SK-N-SH (cell line): ENCODE data around the gene SRSF7. TPM values are rescaled to one million over a fixed set of nuclear protein-coding genes. Genes with fewer than 3 reads are reported as not detected.

Source experiments
- CTCF ChIA-PET: fragments of 300-600, 350-600 bp; formaldehyde crosslinking; extraction: SDS; loops from one replicate; lab custom pipeline; 2021; lab: Yijun Ruan, JAX
- POLR2A ChIA-PET: fragments of 350-600 bp; sonication (Branson Sonifier 250); formaldehyde crosslinking; extraction: SDS; loops from one replicate; lab custom pipeline; 2020; ENCODE audit warnings: antibody characterized with exemption, inconsistent platforms; lab: Yijun Ruan, JAX
- DNase-seq: peaks from one replicate; pipeline ENCODE4 v3.0.0; 2012
- H2AFZ ChIP-seq: fragments of 200-600 bp; sonication (generic); 2 replicates; pipeline ENCODE4 v1.8.1; 2016; ENCODE audit warnings: antibody characterized with exemption, mild to moderate bottlenecking, low read depth
- H3F3A ChIP-seq: fragments of 200-600 bp; sonication (generic); replicated peaks from 2 replicates; pipeline ENCODE3; 2016; ENCODE audit warnings: antibody characterized with exemption, mild to moderate bottlenecking; ENCODE audit not compliant: insufficient read depth
- H3K27ac ChIP-seq, 2 experiments: fragments of 200-500 bp in 1 of 2; fragments of 200-600 bp in 1 of 2; sonication (Bioruptor generic) in 1 of 2; sonication (generic), shearing (Covaris generic) in 1 of 2; 2 replicates each; pipeline versions ENCODE4 v1.5.1 to v1.6.1; 2014 to 2016; ENCODE audit warnings: low read depth in 2 of 2, inconsistent platforms in 1 of 2, low read length in 1 of 2, mild to moderate bottlenecking in 1 of 2, mixed read lengths in 1 of 2
- H3K27me3 ChIP-seq: fragments of 200-600 bp; sonication (generic), shearing (Covaris generic); 2 replicates; pipeline ENCODE4 v1.6.1; 2016; ENCODE audit warnings: mixed run types; ENCODE audit not compliant: insufficient read depth
- H3K36me3 ChIP-seq, 2 experiments: fragments of 200-500 bp in 1 of 2; fragments of 200-600 bp in 1 of 2; sonication (Bioruptor generic) in 1 of 2; sonication (generic) in 1 of 2; replicated peaks in 1 of 2; 2 replicates each; pipeline versions ENCODE3 to v1.5.1; 2014 to 2016; ENCODE audit warnings: low read length in 1 of 2, mild to moderate bottlenecking in 1 of 2; ENCODE audit not compliant: insufficient read depth in 2 of 2, control insufficient read depth in 1 of 2
- H3K4me1 ChIP-seq, 2 experiments: fragments of 200-500 bp in 1 of 2; fragments of 200-600 bp in 1 of 2; sonication (Bioruptor generic) in 1 of 2; sonication (generic), shearing (Covaris generic) in 1 of 2; 2 replicates each; pipeline versions ENCODE4 v1.5.1 to v1.6.1; 2014 to 2016; ENCODE audit warnings: low read depth in 1 of 2, low read length in 1 of 2, mixed run types in 1 of 2; ENCODE audit not compliant: insufficient read depth in 2 of 2, control insufficient read depth in 1 of 2
- H3K4me2 ChIP-seq: fragments of 200-600 bp; sonication (generic), shearing (Covaris generic); 2 replicates; pipeline ENCODE4 v1.6.1; 2017; ENCODE audit warnings: mixed run types
- H3K4me3 ChIP-seq, 2 experiments: fragments of 200-500 bp in 1 of 2; fragments of 200-600 bp in 1 of 2; sonication (Bioruptor generic) in 1 of 2; sonication (generic), shearing (Covaris generic) in 1 of 2; 2 replicates each; pipeline versions ENCODE4 v1.5.1 to v1.8.1; 2014 to 2016; ENCODE audit warnings: low read depth in 2 of 2, inconsistent platforms in 1 of 2, low read length in 1 of 2, mild to moderate bottlenecking in 1 of 2, mixed read lengths in 1 of 2, moderate library complexity in 1 of 2
- H3K79me2 ChIP-seq: fragments of 200-600 bp; sonication (generic); 2 replicates; pipeline ENCODE4 v1.8.1; 2017; ENCODE audit warnings: mild to moderate bottlenecking; ENCODE audit not compliant: insufficient read depth
- H3K9ac ChIP-seq: fragments of 200-600 bp; sonication (generic); 2 replicates; pipeline ENCODE4 v1.6.1; 2017; ENCODE audit warnings: mixed run types
- H3K9me2 ChIP-seq: fragments of 200-600 bp; sonication (generic); 2 replicates; pipeline ENCODE4 v1.6.1; 2017; ENCODE audit warnings: mixed run types
- H3K9me3 ChIP-seq: fragments of 200-600 bp; sonication (generic); 2 replicates; pipeline ENCODE4 v1.6.1; 2017; ENCODE audit warnings: mixed run types, mild to moderate bottlenecking, moderate library complexity
- H4K20me1 ChIP-seq: fragments of 200-600 bp; sonication (generic); 2 replicates; pipeline ENCODE4 v1.6.1; 2017; ENCODE audit warnings: mild to moderate bottlenecking, mixed run types; ENCODE audit not compliant: insufficient read depth
- FOSL2 ChIP-seq: IDR thresholded peaks from 2 replicates; pipeline ENCODE4 v1.4.0; 2012; ENCODE audit warnings: low read depth, mild to moderate bottlenecking, moderate library complexity, borderline replicate concordance
- FOXJ3 ChIP-seq: sonication (generic); formaldehyde crosslinking; IDR thresholded peaks from 2 replicates; pipeline ENCODE4 v1.5.1; 2020; ENCODE audit warnings: mild to moderate bottlenecking, missing genetic modification reagents
- MXI1 ChIP-seq: IDR thresholded peaks from 2 replicates; pipeline ENCODE4 v1.6.1; 2012; ENCODE audit warnings: mild to moderate bottlenecking, low read depth, low read length, improper control_type of control experiment
- RAD21 ChIP-seq: IDR thresholded peaks from 2 replicates; pipeline ENCODE4 v1.6.1; 2012; ENCODE audit warnings: mild to moderate bottlenecking, low read length
- REST ChIP-seq: IDR thresholded peaks from 2 replicates; pipeline ENCODE4 v1.6.1; 2012; ENCODE audit warnings: mild to moderate bottlenecking, low read depth, low read length, moderate library complexity
- USF1 ChIP-seq: IDR thresholded peaks from 2 replicates; pipeline ENCODE4 v1.4.0; 2012; ENCODE audit warnings: low read depth, borderline replicate concordance
- WGBS: methylation state at CpG from one replicate; pipeline ENCODE4 v1.1.6; 2017; ENCODE audit warnings: low lambda C conversion rate; 5-methylcytosine and 5-hydroxymethylcytosine counted together
- polyA plus RNA-seq, 3 experiments: library from polyadenylated mRNA; depleted of rRNA; stranded (reverse); fragments of >200 nt; gene quantifications; 2 replicates each; pipeline ENCODE4 v1.2.3, GENCODE V29; 2012
- TF ChIP-seq, protein P1 (sequence below): fragments of 200-600 bp; sonication (generic); IDR thresholded peaks from 2 replicates; pipeline ENCODE4 v1.6.1; 2017; ENCODE audit warnings: antibody characterized with exemption, mild to moderate bottlenecking, moderate library complexity

Gene SRSF7
- polyA plus RNA-seq, 1 of the 3 experiments (the other 2 are of a cell fraction): 199 TPM

DNA sequence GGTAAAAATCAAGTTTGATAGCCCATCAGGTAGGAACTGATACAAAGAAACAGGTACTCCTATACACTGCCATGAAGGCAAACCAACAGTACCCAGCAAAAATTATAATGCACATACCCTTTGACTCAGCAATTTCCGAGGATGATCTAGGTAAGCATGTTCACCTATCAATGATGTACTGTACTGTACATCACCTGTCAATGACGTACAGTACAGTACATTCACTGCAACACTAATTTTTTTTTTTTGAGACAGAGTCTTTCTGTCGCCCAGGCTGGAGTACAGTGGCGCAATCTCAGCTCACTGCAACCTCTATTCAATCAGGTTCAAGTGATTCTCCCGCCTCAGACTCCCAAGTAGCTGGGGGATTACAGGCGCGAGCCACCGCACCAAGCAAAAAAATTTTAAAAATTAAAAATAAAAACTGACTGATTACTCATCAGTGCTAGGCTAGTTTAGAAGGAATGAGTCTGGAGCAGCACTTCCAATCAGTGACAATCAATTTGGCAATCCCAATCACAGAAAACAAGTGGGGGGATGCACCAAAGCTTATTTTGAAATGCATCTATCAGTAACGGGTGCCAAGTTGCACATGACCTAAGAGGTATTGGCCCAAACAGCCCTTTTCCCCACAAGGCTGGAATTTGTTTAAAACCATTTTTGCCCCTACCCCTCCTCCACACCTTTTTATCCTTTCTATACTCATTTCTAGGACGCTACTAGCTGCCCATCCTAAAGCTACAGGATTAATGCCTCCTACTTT, 8.2 kb downstream of the SRSF7 start (continued):
- no peak for TF ChIP-seq REST
- no peak for TF ChIP-seq FOXJ3
- no peak for TF ChIP-seq USF1
- no peak for TF ChIP-seq MXI1

GRCh38 chr2:38740851-38741731, 10.1 kb downstream of the SRSF7 start:
- 88% methylated on average over 11 of the region's 11 CpGs for WGBS

More at GRCh38 chr2:38740851-38741731, 10.1 kb downstream of the SRSF7 start:
- CTCF ChIA-PET: interaction anchor here (0.6 to 4.9 kb wide), 30 partner anchors 10 to 227 kb away, joined by 3 to 39 read pairs (median 3); partner anchors contain the start of genes HNRNPLL and SRSF7
- no peak overlapping the region for H2AFZ ChIP-seq
- no peak overlapping the region for H3K4me3 ChIP-seq
- H3K9me3 ChIP-seq: no peaks in the 10 kb centered on the region
- DNase-seq: peak; percentile 50
- H3K4me1 ChIP-seq: peaks cover 2 to 19% of the 10 kb centered on the region in 2 experiments
- H3K36me3 ChIP-seq: peaks cover 55 to 88% of the 10 kb centered on the region in 2 experiments
- no peak overlapping the region for H3K4me2 ChIP-seq
- peak overlapping the region in 1 of 2 experiments; percentile 23; a peak in 2 of 4 replicates for H3K27ac ChIP-seq
- H4K20me1 ChIP-seq: peaks cover 57% of the 10 kb centered on the region
- H3F3A ChIP-seq: peaks cover 64% of the 10 kb centered on the region
- POLR2A ChIA-PET: interaction anchor here (3.7 kb wide), 1 partner anchor 10 kb away, joined by 30 read pairs; the partner anchor contains the start of gene SRSF7
- H3K9ac ChIP-seq: no peak overlapping the region
- peak; percentile 56 for TF ChIP-seq RAD21
- TF ChIP-seq FOSL2: no peak
- TF ChIP-seq, protein P1, sequence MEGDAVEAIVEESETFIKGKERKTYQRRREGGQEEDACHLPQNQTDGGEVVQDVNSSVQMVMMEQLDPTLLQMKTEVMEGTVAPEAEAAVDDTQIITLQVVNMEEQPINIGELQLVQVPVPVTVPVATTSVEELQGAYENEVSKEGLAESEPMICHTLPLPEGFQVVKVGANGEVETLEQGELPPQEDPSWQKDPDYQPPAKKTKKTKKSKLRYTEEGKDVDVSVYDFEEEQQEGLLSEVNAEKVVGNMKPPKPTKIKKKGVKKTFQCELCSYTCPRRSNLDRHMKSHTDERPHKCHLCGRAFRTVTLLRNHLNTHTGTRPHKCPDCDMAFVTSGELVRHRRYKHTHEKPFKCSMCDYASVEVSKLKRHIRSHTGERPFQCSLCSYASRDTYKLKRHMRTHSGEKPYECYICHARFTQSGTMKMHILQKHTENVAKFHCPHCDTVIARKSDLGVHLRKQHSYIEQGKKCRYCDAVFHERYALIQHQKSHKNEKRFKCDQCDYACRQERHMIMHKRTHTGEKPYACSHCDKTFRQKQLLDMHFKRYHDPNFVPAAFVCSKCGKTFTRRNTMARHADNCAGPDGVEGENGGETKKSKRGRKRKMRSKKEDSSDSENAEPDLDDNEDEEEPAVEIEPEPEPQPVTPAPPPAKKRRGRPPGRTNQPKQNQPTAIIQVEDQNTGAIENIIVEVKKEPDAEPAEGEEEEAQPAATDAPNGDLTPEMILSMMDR: peak; percentile 75
- H3K9me2 ChIP-seq: no peaks in the 10 kb centered on the region
- no peaks in the 10 kb centered on the region for H3K27me3 ChIP-seq
- H3K79me2 ChIP-seq: peaks cover 79% of the 10 kb centered on the region
